GM18508 (cell line): ENCODE measurements around the gene REXO4.
"Not testable (repeated sequence)": the region's sequence is repeated elsewhere in the genome, so short reads cannot be mapped to it uniquely, and the experiment has no call there.

Experiments
- ATAC-seq: cut with Tn5 transposase; IDR thresholded peaks from one replicate; pipeline ENCODE4 v1.9.1; 2021; ENCODE audit warnings: moderate number of reproducible peaks; ENCODE audit not compliant: insufficient read depth, unreplicated experiment

The REXO4 gene

DNA sequence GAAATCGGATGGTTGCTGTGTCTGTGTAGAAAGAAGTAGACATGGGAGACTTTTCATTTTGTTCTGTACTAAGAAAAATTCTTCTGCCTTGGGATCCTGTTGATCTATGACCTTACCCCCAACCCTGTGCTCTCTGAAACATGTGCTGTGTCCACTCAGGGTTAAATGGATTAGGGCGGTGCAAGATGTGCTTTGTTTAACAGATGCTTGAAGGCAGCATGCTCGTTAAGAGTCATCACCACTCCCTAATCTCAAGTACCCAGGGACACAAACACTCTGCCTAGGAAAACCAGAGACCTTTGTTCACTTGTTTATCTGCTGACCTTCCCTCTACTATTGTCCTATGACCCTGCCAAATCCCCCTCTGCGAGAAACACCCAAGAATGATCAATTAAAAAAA, 26.4 kb downstream of the REXO4 start:
- ATAC-seq = not testable (repeated sequence)

DNA sequence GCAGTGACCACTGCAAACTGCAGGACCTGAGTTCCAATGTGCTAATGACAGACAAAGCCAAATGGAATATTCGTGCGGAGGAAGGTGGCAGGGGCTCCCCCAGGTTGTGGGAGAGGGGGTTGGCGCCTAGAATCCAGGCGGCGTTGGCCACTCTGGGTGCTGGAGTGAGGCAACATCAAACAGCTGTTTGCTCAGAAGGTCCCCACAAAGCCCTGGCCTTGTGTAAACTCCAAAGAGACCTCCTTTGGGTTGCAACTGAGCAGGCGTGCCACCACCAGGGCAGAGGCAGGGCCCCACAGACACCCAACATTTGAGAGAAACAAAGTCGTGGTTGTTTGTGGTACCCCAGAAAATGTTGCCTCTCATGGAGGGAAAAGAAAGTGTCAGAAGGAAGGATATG, 27.1 kb downstream of the REXO4 start:
- ATAC-seq = no peak

DNA sequence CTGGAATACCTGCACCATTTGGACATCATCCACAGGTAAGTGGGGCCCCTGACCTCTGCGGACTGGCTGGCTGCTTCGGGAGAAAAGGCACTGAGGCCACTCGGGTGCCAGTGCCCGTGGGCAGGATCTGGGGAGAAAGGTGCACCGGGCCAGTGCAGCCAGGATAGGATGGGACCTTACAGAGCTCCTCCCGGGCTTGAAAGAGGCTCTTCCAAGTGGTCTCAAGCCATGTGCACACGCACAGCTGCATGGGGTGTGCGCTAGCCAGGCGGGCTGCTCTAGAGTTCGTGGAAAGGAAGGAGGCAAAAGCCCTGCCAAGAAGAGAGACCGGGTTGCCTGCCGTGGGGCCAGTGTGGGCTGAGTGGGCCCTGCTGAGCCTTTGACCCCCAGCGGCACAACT, 28.2 kb downstream of the REXO4 start:
- no peak for ATAC-seq

DNA sequence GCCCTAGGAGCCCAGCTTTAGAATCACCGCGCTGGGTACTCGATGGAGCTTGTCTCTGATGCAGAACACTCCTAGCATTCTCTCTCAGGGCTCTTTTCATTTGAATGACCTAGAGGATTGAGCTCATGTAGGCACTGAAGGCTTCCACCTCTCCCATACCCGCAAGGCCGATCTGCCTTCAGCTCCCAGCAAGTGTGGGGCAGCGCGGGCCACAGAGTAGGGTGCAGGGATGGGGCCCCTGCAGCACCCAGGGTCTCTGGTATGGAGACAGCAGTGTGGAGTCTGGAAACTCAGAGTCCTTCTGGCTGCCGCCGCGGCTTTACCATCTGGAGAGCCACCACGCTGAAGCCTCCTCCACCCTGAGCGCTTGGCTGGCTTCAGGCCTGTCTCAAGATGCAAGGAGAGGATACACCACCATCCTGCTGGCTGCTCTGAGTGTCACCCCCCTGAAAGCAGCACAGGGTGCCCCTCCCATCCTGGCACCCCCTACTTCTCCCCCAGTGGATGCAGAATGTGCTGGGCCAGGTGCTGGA, 28.7 kb downstream of the REXO4 start:
- no peak for ATAC-seq

DNA sequence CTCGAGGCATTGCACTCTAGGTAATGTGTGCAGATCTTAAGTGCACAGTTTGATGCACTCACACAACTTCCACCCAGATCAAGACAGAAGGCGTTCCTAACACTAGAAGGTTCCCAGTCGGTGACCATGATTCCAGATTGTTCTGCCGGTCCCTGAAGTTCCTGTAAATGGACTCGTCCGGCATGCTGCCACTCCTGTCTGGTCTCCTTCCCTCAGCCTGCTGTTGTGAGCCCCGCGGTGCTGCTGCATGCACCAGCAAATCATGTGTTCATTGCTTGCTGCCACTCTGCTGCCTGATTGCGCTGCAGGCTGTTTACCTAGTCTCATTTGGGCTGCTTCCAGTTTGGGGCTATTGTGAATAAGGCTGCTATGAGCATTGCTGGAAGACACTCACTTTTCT, 30.1 kb downstream of the REXO4 start:
- ATAC-seq = no peak

DNA sequence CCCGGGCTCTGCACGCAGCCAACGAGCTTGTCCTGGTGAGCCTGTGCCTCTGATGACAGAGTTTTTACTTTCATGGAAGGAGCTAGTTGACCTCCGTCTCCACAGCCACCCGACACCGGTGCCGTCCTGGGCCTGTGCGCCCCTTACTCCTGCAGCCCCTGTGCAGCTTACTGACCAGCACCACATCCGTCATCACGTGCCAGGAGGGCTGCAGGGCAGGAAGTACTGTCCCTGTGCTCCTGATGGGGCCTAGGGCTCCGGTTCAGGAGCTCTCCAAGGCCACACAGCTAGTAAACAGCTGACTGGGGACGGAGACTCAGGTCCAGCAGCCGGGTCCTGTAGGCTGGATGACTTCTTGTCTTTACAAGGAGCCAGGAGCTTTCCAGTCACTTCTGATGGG, 31.5 kb downstream of the REXO4 start:
- ATAC-seq = no peak

DNA sequence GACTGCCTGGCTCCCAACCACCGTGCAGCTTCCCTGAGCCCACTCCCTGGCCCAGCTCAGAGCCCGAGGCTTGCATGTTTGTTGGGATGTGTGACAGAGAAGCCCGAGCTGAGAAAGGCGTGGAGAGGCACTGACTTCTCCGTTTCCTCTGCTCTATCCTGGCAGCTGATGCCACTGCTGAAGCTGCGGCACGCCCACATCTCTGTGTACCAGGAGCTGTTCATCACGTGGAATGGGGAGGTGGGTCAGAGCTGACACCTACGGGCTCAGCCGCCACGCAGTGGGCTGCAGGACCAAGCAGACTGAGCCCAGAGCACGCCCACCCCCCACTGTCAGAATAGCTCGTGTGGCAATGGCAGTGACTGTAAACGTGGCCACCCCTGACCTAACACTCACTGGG, 32.4 kb downstream of the REXO4 start:
- ATAC-seq = no peak

DNA sequence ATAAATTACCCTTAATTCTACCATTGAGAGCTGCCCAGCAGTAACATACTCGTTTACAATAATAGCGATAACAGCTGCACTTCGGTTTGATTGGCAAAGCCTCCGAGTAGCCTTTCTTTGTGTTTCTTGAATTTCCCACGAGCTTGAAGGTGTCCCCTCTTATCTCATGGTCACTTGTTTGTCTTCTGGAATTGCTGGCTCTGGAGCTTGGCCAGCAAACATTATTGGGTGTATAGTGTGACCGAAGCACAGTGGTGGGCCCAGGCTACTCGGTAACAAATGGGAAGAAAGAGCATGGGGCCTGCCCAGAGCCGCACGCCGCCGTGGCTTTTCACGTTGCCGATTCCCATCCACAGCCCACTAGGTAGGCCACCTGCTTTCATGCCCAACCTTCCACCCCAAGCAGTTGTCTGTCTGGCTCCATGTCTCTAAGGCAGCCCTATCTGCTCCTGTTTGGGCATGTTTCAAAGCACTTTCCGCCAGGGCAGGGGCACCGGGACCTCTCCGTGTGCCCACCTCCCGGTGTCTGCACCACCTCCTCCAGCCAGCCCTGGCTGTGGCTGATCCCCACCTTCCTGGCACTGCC, 33.0 kb downstream of the REXO4 start:
- no peak for ATAC-seq

DNA sequence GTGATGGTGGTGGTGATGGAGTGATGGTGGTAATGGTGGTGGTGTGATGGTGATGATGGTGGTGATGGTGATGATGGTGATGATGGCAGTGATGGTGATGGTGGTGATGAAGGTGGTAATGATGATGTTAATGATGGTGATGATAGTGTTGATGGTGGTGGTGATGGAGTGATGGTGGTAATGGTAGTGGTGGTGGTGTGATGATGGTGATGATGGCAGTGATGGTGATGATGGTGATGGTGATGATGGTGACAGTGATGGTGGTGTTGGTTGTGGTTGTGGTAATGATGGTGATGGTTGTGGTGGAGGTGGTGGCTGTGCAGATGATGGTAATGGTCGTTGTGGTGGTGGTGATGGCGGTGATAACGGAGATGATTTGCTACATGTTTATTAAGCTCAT, 34.4 kb downstream of the REXO4 start:
- ATAC-seq = no peak

DNA sequence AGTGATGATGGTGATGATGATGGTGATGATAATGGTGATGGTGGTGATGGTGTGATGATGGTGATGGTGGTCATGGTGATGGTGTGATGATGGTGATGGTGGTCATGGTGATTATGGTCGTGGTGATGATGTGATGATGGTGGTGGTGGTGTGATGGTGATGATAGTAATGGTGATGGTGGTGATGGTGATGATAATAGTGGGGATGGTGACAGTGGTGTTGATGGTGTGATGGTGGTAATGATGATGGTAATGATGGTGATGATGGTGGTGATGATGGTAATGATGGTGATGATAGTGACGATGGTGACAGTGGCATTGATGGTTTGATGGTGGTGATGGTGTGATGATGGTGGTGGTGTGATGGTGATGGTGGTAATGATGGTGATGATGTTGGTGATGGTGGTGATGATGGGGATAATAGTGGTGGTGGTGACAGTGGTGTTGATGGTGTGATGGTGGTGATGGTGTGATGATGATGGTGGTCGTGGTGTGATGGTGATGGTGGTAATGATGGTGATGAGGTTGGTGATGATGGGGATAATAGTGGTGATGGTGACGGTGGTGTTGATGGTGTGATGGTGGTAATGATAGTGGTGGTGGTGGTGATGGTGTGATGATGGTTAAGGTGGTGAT, 35.2 kb downstream of the REXO4 start:
- no peak for ATAC-seq

DNA sequence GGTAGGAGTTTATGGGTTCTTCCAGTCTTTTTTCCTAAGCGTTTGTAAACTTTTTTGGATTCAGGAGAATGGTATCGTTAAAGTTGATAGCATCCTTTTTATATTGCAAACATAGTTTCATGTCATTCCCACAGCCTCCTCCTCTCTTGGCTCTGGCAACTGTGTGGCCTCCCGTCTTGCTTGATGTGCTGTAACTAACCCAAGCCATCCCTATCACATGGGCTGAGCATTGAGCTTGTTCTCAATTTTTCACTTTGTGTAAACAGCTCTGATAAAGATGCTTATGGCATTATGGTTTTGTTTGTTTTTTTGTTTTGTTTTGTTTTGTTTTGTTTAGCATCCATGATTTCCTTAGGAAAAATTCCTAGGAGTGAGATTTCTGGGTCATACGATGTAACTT, 37.1 kb downstream of the REXO4 start:
- ATAC-seq = no peak

DNA sequence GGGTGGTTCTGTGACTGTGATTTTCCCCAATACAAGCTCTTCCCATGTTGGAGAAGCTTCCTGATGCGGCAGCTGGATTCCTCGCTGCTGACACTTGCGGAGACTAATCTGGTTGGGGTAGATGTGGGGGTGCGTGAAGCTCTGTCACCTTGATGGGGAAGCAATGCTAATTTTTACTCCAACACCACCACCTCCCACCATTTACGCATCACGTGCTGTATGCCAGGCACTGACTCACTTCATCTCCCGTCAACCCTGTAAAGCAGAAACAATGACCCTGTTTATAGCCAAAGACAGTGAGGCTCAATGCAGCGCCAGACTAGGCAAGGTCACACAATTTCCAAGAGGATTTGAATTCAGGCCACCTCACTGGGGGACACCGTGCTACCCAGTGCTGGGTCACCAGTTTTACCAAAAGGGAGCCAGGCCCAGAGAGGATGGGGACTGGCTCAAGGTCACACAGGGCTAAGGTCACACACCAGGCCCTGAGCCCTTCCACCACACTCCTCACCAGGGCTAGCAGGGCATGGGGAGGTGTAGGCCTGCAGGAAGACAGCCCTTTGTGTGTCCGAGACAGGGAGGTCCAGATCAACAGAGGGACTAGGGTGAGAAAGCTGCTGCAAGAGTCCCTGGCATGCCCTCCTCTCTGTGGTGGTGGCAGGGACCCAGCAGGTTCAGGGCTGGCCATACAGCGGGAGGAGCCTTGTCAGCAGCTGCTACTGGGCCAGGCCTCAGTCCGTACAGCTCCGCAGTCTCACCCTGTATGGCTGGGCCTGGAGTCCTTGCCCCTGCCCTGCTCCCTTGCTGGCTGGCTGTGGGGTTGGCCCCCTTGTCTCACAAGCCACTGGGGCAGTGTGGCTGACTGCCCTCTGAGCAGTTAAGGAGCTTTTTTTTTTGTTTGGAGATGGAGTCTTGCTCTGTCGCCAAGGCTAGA, 38.4 kb downstream of the REXO4 start:
- ATAC-seq = no peak

DNA sequence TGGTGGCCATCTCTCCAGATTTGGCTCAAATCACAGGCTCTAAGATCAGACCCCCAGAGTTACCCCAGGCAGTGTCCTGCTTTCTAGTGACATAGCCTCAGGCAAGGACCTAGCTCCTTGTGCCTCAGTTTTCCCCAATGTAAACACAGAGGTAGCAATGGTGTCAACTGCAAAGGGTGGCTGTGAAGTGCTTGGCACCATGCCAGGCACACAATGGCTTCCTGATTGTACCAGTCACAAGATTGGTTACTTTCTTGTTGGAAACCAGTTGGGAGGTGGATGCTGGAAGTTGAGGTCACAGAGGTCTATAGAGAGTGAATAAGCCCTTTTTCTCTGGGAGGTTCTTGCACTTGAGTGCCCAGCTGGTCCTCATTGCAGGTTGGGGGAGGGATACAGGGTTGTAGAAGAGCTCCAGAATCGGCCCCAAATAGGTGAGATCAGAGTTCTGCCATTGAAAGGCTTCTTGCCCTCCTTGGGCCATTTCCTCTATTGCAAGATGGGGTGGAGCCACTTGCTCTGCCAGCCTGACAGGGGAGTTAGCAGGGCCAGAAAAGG, 39.3 kb downstream of the REXO4 start:
- ATAC-seq = no peak

DNA sequence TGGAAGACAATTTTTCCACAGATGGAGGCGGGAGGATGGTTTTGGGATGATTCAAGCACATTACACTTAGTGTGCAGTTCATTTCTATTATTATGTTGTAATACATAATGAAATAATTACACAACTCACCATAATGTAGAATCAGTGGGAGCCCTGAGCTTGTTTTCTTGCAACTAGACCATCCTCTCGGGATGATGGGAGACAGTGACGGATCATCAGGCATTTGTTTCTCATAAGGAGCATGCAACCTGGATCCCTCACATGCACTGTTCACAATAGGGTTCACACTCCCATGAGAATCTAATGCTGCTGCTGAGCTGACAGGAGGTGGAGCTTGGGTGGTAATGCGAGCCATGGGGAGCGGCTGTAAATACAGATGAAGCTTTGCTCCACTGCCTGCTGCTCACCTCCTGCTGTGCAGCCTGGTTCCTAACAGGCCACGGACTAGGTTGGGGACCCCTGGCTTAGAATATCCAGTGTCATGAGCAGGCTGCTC, 40.0 kb downstream of the REXO4 start:
- ATAC-seq = no peak

DNA sequence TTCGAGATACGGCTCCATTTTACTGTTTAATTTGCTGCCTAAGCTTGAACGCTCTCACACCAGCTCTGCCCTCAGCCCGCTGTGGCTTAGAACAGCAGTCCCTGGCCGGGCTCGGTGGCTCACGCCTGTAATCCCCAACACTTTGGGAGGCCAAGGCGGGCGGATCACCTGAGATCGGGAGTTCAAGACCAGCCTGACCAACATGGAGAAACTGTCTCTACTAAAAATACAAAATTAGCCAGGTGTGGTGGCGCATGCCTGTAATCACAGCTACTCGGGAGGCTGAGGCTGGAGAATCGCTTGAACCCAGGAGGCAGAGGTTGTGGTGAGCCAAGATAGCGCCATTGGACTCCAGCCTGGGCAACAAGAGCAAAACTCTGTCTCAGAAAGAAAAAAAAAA, 40.5 kb downstream of the REXO4 start:
- not testable (repeated sequence) for ATAC-seq

DNA sequence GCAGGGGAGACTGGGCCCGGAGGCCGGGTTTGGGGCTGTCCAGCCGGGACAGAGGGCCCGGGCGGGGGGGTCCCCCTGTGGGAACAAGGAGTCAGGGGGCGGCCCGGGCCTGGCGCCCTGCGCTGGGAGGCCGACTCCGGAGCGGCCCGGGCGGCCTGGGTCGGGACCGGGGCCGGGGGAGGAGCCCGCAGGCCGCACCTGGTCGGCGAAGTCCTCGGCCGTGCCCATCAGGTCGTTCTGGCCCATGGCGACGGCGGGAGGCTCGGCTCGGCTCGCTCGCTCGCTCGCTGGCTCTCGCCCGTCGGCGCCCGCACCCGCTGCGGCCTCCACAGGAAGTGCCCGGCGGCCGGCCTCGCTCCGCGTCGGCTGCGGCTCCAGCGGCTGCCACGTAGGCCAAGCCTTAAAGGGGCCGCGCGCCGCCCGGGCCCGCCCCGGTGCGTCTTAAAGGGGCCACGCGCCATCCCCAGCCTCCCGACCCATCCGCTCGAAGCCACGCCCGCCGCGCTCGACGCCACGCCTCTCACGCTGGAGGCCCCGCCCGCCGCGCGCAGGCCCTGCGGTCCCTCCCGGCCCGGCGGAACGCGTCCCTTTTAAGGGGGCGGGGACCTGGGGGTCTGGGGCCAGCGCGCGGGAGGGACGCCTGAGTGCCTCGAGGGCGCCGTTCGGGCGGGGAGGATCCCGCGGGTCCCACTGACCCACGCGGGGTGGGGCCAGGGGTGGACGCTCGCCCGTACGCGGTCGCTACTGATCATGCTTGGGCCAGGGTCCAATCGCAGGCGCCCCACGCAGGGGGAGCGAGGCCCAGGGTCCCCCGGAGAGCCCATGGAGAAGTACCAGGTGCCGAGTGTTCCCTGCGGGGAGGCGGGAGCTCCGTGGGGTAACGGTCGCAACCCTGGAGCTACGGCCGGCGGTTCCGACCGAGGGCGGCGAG, 41.8 kb downstream of the REXO4 start, which contains the start of the genes STKLD1 and SURF4:
Gene STKLD1, plus strand, starts transcription at position 643 of the 931 bp plus-strand sequence. Its CDS starts 108 bp downstream, at position 751.
Gene SURF4, minus strand, starts transcription at position 337 of the 931 bp plus-strand sequence. Its CDS starts 91 bp downstream, at position 246.
- no peak for ATAC-seq

DNA sequence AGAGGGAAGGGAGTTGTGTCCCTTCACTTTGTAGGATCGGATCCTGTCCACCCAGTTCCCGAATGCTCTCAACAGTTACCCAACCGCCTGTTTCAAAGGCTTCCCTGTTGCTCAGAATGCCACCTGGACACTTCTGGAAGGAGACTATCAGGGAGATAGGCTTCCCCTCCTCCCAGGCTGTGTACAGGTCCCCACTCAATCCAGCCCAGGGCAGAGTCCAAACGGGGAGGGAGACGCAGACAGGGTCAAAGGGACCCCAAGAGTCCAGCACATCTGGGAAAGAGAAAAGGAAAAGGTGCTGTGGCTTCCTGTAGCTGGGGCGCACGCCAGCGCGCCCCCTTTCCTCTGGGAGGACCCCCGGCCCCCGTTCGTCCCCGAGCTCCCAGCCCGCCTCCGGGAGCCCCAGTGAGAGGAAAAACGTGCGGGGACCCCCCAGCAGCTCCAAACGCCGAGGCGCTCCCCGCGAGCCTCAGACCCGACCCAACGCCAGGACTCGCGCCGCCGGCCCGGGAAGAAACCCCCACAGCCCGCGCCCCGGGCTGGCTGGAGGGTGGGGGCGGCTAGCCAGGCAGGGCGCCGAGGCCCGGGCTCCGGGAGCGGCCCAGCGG, 42.6 kb downstream of the REXO4 start:
- ATAC-seq = no peak

DNA sequence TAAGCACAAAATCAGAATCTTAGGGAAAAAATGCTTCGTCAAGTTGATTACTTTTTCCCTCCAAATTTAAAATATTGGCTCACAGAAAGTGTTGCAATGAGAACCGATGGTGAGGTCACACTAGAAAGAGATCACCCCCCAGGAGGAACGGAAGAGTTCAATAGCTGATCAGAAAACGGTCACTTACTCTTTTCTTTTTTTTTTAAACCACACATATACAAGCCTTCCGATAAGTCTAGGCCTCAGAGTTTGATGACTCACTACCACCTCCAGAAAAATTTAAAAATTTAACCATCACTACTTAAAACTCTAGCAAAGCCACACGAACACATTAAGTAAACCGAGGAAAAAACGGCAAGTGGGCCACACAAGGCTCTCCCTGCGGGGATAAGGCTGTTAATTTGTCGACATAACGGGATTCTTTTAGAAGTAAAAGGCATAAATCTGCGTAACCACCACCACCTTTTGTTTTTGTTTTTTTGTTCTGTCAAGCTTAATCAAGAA, 43.1 kb downstream of the REXO4 start:
- ATAC-seq = no peak

DNA sequence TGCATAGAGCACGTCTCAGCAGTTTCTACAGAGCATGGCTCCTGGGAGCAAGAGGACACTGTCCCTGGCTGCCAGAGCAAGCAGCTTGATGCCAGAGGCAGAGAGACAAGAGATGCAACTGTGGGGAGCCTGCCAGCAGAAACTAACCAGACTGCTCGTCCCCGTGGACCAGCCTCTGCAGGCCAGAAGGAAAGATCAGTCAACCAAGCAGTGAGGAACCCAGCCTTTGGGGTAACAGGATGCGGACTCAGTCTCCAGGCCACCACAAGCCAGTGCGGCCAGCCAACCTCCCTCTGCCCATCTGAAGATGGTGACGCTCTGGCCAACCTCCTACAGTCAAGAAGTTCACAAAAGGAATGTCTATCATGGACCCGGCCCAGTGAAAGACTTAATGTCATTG, 45.7 kb downstream of the REXO4 start:
- no peak for ATAC-seq
